IMR-90 (cell line): ENCODE data around the gene LYSMD4. TPM values are rescaled to one million over a fixed set of nuclear protein-coding genes. Genes with fewer than 3 reads are reported as not detected.

Source experiments
- ELK1 ChIP-seq: fragments of 150-350 bp; IDR thresholded peaks from 2 replicates; pipeline ENCODE4 v1.6.1; 2016; ENCODE audit warnings: low read depth, mild to moderate bottlenecking, low read length, moderate library complexity, borderline replicate concordance
- polyA plus RNA-seq, 3 experiments: library from polyadenylated mRNA; depleted of rRNA; stranded (reverse); fragments of >200 nt; gene quantifications; 2 replicates each; pipeline ENCODE4 v1.2.3, GENCODE V29; 2012; ENCODE audit warnings: low replicate concordance in 1 of 3
- total RNA-seq: library from RNA; depleted of rRNA; stranded (reverse); fragments of >200 nt; gene quantifications from 2 replicates; pipeline ENCODE4 v1.2.3, GENCODE V29; 2012

The LYSMD4 gene
- total and polyA plus RNA-seq, 2 of the 4 experiments (the other 2 are of a cell fraction) = 4.5 to 5.0 TPM

- TF ChIP-seq ELK1 = no peak
Measured at GRCh38 chr15:99703603-99704443, 29.4 kb downstream of the LYSMD4 start (continued).
